Osteocyte (in vitro differentiated cells): ENCODE results near the gene GDPGP1. TPM values are rescaled to one million over a fixed set of nuclear protein-coding genes. Genes with fewer than 3 reads are reported as not detected.

ENCODE experiments used
- DNase-seq: peaks from one replicate; pipeline ENCODE4 v3.0.0; 2021; ENCODE audit warnings: mixed read lengths; ENCODE audit not compliant: unreplicated experiment; ENCODE audit errors: extremely low spot score
- H3K27ac Mint-ChIP-seq: one replicate; pipeline ENCODE4 v1.8.0; 2021; ENCODE audit warnings: mild to moderate bottlenecking, mixed read lengths; ENCODE audit not compliant: unreplicated experiment
- H3K27me3 Mint-ChIP-seq: one replicate; pipeline ENCODE4 v1.8.0; 2021; ENCODE audit warnings: mixed read lengths; ENCODE audit not compliant: unreplicated experiment
- H3K36me3 Mint-ChIP-seq: one replicate; pipeline ENCODE4 v1.8.0; 2021; ENCODE audit warnings: mixed read lengths; ENCODE audit not compliant: unreplicated experiment
- H3K4me1 Mint-ChIP-seq: one replicate; pipeline ENCODE4 v1.8.0; 2021; ENCODE audit warnings: mixed read lengths; ENCODE audit not compliant: unreplicated experiment
- H3K4me3 Mint-ChIP-seq: one replicate; pipeline ENCODE4 v1.8.0; 2021; ENCODE audit warnings: mild to moderate bottlenecking, moderate library complexity, mixed read lengths; ENCODE audit not compliant: unreplicated experiment
- H3K9me3 Mint-ChIP-seq: one replicate; pipeline ENCODE4 v1.8.0; 2021; ENCODE audit warnings: mixed read lengths; ENCODE audit not compliant: unreplicated experiment
- CTCF ChIP-seq: fragments of 200-600 bp; sonication (generic); IDR thresholded peaks from 2 replicates; pipeline ENCODE4 v1.5.0; 2021; ENCODE audit warnings: antibody characterized with exemption, mild to moderate bottlenecking, moderate library complexity
- total RNA-seq: library from RNA; stranded (reverse); gene quantifications from 2 replicates; pipeline ENCODE4 v1.2.1, GENCODE V29; 2021

GDPGP1 gene
- total RNA-seq, 1 donor from 2014 or later, result 6.6 TPM

GRCh38 chr15:90230610-90231009, 3.4 kb upstream of the GDPGP1 start:
- Mint-ChIP-seq H3K27ac (no peak overlapping the region), H3K4me1 (peaks cover 17% of the 10 kb centered on the region), H3K4me3 (no peak overlapping the region), H3K27me3 (no peaks in the 10 kb centered on the region), H3K36me3 (peaks cover 23% of the 10 kb centered on the region), H3K9me3 (no peaks in the 10 kb centered on the region)
- no peak for TF ChIP-seq CTCF
- no peak for DNase-seq

- H3K4me1 Mint-ChIP-seq, result peaks cover 17% of the 10 kb centered on the region
- no peak for DNase-seq
- no peaks in the 10 kb centered on the region for H3K27me3 Mint-ChIP-seq
- no peak overlapping the region for H3K27ac Mint-ChIP-seq
- no peaks in the 10 kb centered on the region for H3K9me3 Mint-ChIP-seq
- H3K4me3 Mint-ChIP-seq, result peak overlapping the region; percentile 4
- H3K36me3 Mint-ChIP-seq, result peaks cover 20% of the 10 kb centered on the region
- TF ChIP-seq CTCF, result no peak
Measured at GRCh38 chr15:90231028-90232017, 2.7 kb upstream of the GDPGP1 start.

GRCh38 chr15:90232196-90232595, 1.8 kb upstream of the GDPGP1 start:
- H3K27ac Mint-ChIP-seq, result no peak overlapping the region
- no peaks in the 10 kb centered on the region for H3K9me3 Mint-ChIP-seq
- TF ChIP-seq CTCF, result no peak
- H3K27me3 Mint-ChIP-seq, result no peaks in the 10 kb centered on the region
- peaks cover 18% of the 10 kb centered on the region for H3K36me3 Mint-ChIP-seq
- no peak for DNase-seq
- peaks cover 17% of the 10 kb centered on the region for H3K4me1 Mint-ChIP-seq
- peak overlapping the region; percentile 79 for H3K4me3 Mint-ChIP-seq

GRCh38 chr15:90232941-90233386, 1.0 kb upstream of the GDPGP1 start:
- no peaks in the 10 kb centered on the region for H3K27me3 Mint-ChIP-seq
- DNase-seq, result no peak
- no peaks in the 10 kb centered on the region for H3K9me3 Mint-ChIP-seq
- H3K4me1 Mint-ChIP-seq, result peaks cover 17% of the 10 kb centered on the region
- peak overlapping the region; percentile 64 for H3K27ac Mint-ChIP-seq
- peak overlapping the region; percentile 79 for H3K4me3 Mint-ChIP-seq
- peaks cover 17% of the 10 kb centered on the region for H3K36me3 Mint-ChIP-seq
- TF ChIP-seq CTCF, result peak; percentile 56

GRCh38 chr15:90233387-90234095, 468 bp upstream of the GDPGP1 start, which contains the start of gene CIB1:
CIB1 (minus strand) TSS chr15:90233941; CDS start chr15:90233885, 56 bp downstream.
- Mint-ChIP-seq H3K27me3 (no peaks in the 10 kb centered on the region), H3K36me3 (peaks cover 22% of the 10 kb centered on the region), H3K9me3 (no peaks in the 10 kb centered on the region), H3K4me3 (peak within 1 kb of the TSS; percentile 79), H3K4me1 (peaks cover 17% of the 10 kb centered on the region), H3K27ac (peak within 1 kb of the TSS; percentile 73)
- TF ChIP-seq CTCF, result no peak
- DNase-seq, result peak; percentile 99
